HG02970 (cell line): ENCODE data around the gene UNC13C.

Source experiments
- ATAC-seq: cut with Tn5 transposase; IDR thresholded peaks from one replicate; pipeline ENCODE4 v1.9.1; 2021; ENCODE audit warnings: mild to moderate bottlenecking, moderate library complexity, moderate number of reproducible peaks; ENCODE audit not compliant: unreplicated experiment, low FRiP score

UNC13C gene

DNA sequence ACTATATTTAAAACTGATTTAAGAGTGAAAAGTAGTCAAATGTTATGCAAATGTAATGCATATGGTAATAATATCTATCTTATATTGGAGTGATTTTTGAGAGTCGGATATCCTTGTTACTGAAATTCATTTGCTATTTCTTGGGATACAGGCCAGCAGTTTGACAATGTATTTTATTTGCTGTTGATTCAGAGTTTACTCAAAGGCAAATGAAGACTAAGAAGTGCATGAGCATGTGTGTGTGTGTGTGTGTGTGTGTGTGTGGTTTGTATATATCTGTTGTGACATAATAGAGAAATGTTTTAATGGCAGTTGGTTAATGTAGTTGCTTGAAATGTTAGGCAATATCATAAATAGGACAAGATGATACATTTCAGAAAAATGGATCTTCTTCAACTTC, 39.0 kb downstream of the UNC13C start:
- no peak for ATAC-seq

DNA sequence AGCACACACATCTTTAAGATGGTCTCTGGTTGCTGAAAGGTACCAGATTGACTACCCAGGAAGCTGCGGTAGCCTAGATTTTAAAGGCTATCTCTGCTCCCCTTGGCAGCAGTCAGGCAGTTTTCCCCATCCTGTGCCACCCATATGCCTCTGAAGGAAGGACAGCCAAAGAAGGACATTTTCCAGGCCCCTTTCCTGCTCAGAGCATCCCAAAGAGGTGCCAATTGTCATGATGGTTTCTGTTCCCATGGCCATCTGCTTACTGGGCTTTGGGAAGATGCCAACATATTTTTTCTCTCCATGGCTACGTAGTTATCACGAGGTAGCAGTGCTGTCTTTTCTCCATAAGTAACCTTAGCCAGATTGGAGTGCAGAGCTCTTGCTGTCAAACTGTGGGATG, 39.7 kb downstream of the UNC13C start:
- no peak for ATAC-seq

DNA sequence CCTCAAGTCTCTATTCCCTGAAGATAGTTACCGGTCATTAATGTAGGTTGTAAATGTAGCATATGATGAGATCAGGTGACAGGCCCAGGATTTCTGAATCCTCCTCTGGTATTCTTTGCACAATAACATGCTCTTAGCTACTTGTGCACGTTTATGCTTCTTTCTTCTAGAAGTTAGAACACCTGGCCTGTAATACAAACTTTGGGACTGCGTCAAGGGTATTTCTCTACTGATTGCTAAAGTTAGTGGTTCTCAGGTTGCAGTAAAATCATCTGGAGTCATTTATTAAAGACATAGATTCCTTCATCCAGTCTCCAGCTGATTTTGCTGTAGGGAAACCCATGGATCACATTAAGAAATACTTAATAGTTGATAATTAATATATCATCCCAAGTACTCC, 48.0 kb downstream of the UNC13C start:
- ATAC-seq, result no peak

DNA sequence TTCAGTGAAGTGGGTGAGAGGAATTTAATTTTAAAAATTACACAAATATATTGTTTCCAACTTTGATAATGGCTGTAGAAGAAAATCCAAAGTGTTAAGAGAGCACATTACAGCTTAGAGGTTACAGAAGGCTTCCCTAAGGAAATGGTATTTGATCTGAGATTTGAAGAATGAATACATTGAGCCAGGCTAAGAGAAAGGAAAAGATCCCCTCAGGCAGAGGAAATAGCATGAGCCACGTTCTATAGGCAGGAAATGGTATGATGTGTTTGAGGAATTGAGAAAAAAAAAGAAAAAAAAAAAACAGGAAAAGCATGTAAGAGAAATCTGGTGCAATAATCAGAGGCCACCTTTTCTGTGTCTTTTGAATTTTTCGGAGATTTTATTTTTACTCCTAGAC, 48.6 kb downstream of the UNC13C start:
- no peak for ATAC-seq

DNA sequence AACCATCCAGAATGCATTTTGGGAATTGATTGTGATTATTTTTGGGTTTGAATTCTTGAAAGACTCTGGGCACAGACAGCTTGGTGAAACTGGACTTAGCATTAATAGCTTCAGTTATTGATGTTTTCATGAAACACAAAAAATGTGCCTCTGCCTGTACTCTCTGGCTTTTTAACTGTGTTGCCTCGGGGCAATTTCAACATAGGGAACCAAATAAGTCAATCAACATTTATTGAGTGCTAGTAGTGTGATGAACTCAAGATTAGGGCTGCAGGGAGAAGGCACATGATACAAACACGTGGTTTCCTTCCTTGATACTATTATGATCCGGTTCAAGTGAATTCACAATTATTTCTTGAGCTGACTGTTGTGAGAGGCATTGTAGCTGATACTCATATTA, 50.8 kb downstream of the UNC13C start:
- ATAC-seq, result no peak

DNA sequence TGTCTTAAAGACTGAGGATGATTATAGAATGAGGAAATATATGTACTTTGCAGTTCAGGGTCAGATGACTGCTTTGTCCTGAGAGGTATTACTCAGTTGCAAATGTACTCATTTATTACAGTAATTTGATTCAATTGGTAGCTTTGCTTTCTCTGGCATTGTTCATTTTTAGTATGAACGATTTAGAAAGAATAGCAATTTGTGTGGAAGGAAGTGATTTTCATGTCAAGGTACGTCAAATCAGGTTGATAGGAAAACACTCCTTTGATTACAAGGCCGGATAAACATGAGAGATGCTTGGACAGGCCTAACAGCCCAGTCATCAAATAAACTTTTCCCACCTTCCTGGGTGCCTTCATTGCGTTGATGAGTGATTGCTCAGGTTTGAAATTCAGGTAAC, 53.8 kb downstream of the UNC13C start:
- ATAC-seq, result no peak

DNA sequence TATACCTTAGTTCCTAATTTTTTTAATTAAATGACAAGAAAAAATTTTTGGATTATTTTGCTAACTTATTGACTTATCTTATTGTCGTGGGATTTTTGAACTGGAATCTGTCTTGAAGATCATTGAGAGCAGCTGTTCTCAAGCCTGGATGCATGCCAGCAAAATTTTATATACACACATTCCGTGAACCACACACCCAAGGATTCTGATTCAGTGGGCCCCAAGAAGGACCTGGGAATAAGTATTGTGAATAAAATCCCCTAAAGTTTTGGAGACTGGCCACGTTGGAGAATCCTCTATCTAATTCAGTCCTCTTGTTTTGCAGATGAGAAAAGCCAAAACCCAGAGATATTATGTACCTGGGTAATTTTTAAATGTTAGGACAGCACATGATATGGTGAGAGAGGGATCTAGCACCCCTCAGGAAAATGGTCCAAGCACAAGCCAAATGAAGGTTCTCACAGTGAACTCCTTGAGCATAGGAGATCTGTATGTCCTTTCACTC, 55.2 kb downstream of the UNC13C start:
- ATAC-seq, result no peak

DNA sequence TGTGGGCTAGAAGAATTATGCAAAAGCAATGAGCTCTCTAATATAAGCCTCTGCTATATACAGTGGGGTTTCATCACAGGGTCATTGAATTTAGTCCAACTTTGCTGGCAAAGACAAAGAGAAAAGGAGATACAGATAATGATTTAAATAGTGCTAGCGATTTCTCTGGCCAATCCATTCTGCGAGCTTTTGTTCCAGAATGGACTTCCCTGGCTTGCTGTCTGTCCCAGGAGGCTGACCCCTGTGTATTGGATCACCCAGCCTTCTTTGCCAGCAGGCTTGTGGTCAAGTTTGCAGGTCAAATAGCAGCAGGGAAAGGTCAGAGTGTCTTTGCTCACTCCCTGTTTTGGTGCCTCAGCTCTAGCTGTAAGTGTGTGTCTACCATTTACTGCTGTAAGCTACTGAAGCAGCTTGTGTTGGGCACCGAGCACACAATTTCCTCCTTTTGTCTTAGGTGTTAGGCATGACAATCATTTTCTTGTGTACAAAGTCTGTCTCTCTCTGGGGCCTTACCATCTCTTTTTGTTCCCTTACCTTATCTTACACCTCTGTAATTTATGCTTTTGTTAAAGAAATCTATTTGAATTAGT, 55.7 kb downstream of the UNC13C start:
- no peak for ATAC-seq

DNA sequence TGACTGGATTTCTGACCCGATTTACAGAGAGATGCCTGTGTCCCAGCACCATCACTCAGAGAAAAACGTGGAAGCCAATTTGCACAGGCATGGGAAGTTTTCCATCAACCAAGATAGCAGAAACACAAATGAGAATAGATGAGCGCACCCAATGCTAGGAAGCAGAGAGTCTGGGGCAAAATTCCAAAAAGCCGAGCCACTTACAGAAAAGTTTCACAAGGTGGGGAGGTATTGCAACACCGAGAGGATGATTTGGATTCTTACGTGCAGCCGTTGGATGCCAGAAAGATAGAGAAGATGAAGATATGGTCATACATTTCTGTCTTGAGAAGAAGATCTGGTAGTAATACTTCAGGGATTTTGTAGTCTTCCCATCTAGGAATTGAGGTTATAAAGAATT, 57.4 kb downstream of the UNC13C start:
- no peak for ATAC-seq

DNA sequence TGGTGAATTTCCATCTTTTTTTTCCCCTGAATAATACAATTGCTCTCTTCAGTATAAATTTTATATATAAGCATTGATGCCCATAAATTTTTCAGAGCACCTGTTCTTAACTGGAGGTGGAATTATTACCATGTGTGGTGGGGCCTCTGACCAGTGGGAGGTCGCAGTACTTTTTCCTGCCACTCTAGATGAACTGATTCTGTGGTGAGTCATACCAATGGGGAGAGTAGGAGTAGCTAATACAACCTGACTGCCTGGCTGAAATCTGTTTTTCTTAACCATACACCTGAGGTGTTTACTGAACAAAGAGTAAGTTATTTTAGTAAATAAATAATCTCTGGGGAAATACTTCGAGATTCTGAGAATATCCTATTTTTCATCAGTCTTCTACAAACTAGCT, 67.2 kb downstream of the UNC13C start:
- ATAC-seq, result no peak

DNA sequence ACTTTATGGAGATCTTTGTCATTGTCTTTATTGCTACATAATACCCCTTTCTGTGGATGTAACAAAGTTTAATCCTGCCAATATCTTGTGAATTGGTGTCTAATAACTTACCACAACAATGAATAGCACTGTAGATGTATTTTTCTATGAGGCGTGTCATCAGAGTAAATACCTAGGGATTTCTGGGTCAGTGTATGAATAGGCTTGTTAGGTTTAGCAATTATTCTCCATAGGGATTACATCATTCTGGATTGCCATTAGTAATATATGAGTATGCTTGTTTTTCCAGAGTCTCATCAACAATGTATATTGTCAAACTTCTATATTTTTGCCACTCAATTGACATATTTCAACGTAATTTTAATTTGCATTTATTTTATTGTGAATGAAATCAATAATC, 67.9 kb downstream of the UNC13C start:
- no peak for ATAC-seq

DNA sequence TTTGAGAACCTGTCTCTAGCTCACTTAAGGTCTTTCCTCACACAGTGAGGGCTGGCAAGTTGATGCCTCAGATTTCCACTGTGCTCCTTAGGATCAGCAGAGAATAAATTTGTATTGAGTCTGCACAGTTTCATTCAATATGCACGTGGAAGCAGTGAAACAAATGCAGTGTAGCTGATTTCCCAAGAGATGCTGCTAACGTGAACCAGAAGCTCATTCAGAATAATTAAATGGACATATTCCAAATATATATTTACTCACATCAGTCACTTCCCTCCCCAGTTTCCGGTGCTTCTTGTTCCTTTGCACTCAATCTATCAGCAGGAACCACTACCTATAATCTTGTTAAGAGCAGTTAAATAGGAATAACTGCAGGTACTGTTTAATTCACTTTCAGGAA, 86.1 kb downstream of the UNC13C start:
- no peak for ATAC-seq

DNA sequence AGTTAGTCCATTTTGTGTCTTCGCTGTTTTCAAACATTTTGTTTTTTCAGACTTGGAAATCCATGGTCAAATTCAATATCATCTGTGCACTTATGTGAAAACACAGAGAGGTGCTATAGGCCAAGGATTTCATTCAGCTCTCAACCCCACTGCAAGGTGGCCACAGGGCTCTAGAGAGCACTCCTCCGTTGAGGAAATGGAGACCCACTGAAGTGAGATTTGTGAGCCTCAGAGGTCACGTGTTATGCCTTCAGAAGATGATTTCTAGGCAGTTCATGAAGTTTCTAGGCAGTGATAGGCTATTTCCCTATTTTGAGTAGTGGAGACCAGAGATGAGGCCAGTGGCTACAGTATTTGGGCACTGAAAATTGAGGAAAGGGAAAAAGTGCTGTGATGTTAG, 88.2 kb downstream of the UNC13C start:
- ATAC-seq, result no peak

DNA sequence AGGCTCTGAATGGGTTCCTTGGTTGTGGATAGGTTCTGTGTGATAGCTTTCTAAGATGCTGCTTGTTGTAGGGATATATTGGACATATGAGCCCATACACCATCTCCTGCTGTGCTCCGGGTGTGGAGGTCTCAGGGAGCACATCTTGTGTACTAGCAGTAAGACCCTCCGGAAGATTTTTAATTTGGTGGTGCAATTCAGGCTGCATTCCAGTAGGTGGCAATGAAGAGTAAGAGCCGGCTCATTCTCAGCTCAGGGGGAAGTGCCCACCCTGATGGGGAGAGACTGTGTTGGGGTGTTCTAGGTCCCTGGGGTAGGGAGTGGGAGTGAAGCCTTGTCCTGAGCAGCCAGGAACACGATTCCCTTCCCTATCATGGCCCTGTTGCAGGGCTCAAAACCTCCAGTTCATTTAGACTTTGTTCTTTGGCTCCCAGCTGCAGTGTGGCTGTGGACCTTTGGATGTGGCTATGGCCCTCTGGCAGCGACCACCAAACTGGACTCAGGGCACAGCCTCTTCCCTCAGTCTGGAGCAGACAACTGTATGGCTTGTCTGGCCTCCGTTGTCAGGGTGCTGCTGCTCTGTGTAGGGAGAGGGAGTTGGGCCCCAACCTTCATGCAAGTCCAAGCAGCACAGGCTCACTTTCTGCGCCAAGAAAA, 104.7 kb downstream of the UNC13C start:
- no peak for ATAC-seq

DNA sequence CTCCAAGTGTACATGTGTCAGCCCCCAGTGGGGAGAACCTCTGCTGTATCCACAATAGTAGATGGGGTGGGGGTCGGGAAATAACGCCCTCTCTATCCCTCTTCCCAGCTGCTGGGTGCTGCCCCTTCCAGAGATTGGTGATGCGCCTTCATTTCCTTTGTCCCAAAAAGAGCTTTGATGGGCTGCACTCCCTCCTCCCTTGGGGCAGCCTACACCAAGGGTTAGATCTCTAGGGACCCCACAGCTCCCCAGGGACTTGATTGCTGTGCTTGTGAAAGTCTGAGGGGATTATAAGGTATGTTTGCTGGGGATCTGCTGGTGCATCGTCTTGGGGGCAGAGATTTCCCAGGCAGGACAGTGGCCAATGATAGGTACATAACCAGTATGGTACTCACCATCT, 105.3 kb downstream of the UNC13C start:
- ATAC-seq, result no peak

DNA sequence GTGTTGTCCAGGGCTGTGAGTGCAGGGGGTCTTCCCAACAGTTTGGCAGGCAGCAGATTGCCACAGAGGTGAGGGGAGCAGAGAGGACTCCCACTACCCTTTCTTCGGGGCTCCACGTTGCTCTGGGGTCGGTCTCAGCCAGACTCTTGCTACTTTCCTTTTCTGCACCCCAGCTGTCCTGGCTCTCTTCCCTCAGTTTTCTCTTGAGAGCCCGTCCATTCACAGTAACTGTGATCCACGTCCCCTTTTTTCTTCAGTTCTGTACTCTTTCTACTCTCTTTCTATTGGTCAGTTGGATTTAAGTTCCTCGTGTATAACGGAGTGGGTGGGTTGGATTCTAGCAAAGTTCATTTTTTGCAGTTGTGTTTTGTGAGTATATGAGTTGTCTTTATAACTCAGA, 105.8 kb downstream of the UNC13C start:
- ATAC-seq, result no peak

DNA sequence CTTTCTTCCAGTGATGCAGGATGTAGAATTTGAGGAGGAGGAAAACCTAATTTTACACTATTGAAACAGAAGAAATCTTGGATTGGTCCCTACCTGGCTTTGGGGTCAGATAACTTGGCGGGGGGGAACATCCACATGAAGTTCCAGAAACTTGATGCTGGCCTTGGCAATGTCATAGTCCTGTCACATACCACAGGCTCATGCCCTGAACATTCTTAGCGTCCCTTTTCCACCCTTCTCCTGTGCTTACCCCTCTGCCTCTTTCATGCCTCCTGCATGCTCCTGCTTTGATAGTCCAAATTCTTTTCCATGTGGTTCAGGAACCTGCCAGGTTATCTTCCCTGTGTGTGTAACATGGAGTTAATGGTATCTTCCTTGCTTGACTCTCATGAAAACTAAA, 110.6 kb downstream of the UNC13C start:
- ATAC-seq, result no peak

DNA sequence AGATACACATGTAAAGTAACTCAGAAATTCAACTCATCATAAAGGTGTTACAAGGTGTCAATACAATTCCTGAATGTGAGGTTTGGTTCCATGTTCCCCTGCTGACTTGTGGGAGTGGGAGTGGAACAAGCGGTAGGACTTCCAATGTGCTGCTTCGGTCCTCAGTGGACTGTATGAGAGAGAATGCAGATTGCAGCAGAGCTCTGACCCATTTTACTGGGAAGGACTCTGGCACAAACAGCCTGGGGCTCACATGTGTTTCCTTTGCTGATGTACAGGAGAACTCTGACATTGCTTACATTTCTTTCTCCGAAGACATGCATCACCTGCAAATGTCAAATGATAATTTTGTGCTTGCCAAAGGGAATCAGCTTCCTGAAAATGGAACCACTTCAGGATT, 111.5 kb downstream of the UNC13C start:
- no peak for ATAC-seq

DNA sequence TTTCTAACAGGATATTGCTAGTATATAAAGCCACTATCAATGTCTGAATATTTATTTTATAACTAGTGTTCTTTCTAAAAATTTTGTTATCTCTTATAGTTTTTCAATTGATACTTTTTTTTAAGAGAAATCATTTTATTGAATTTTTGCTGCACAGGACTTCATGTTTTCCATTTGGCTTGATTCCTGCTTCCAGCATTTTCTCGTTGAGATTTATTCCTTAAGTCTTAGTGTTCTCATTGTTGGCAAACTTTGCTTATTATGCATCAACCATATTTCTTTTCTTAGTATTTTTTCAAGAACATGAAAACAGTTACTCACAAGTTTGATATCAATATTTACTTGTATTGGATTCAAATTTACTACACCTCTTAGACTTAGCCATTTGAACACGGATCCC, 113.4 kb downstream of the UNC13C start:
- no peak for ATAC-seq

DNA sequence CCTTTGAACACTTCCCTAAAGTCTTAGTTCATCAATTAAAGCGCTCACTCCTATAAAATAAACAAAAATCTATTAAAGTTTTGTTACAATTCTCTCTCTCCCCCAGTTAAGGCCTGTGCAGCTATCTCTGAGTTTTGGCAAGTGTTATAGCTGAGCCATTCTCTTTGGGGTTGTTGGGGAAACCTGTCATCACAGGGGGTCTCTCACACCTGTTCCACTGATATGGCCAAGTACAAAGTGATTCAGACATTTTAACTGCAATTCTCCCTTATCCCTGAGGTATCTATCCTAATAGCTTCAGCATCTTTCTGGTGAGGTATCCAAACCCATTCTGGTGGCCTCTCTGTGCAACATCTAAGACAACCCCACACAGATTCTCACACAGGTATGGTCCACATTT, 116.4 kb downstream of the UNC13C start:
- no peak for ATAC-seq

DNA sequence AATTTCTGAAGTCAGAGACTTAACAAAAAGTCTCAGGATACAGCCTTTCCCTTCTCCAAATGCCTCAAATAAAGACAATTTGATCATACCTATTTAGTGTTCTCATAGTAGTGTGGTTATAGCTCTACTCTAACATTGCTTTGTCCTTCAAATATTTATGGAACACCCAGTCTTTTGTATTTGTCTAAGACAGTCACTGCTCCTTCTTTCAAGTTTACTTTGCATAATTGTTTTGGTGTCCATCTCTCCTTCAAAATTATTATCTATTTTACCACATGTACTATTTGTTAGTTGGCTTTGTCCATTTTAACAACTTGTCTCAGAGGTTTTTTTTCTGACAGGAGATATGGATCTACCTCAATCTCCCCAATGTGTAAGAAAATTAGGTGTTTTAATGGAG, 118.8 kb downstream of the UNC13C start:
- no peak for ATAC-seq

DNA sequence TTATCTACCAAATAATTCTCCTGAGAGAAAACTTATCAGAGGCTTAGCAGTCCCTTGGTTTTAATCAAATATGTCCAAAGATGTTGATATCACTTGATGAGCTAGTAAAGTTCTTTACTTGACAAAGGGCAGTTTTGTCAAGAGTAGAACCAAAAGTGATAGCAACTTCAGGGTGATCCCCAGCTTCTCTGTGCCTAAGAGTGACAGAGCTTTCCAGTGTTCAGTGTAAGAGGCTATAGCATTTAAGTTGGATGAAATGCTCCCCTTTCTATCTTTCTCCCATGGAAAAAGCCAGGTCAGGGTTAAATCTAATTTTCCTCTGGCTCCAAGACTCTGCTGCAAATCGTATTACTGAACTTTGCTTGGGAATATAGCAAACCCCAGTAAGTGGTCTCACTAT, 120.8 kb downstream of the UNC13C start:
- ATAC-seq, result no peak
